Measurements from ENCODE around the gene TAOK3. TPM values are rescaled to one million over a fixed set of nuclear protein-coding genes. Genes with fewer than 3 reads are reported as not detected.
A peak's percentile ranks its signal among the peaks of the same experiment; 100 is the strongest.

The TAOK3 gene
- total and polyA plus RNA-seq, 10 of the 15 experiments (the other 5 are each of a cell fraction or from before 2014, with no cell fraction given) = 41.3 to 131 (median 57.8) TPM

- intact Hi-C loops (cut with micrococcal nuclease; ENCODE audit: unreplicated experiment) = no loop called here
- CTCF ChIA-PET = interaction anchor here (1.6 to 5.0 kb wide), 2 partner anchors 37 to 157 kb away, joined by 8 to 24 read pairs; partner anchors contain the start of gene SUDS3
- Histone ChIP-seq H3K4me1 (ENCODE audit: control insufficient read depth, insufficient read depth, low read length) (peaks cover 5% of the 10 kb centered on the region), H3K9me3 (replicated peaks; ENCODE audit: control insufficient read depth, insufficient read depth, low read length) (no peaks in the 10 kb centered on the region; the same call in 1 of the 3 replicates), H4K20me1 (ENCODE audit: control insufficient read depth, insufficient read depth) (no peaks in the 10 kb centered on the region), H3K27me3 (replicated peaks in 1 of 2; ENCODE audit: control insufficient read depth in 2 of 2, insufficient read depth in 2 of 2, low read length in 1 of 2) (no peaks in the 10 kb centered on the region), H3K4me2 (ENCODE audit: control insufficient read depth, insufficient read depth) (no peak overlapping the region), H3K9ac (ENCODE audit: control insufficient read depth, insufficient read depth, low read length) (no peak overlapping the region; the same call in 1 of the 2 replicates), H3K4me3 (no peak overlapping the region), H3K27ac (ENCODE audit: control insufficient read depth, insufficient read depth) (peak overlapping the region; percentile 58), H3K79me2 (ENCODE audit: control insufficient read depth, insufficient read depth, low read length) (no peaks in the 10 kb centered on the region), H2AFZ (ENCODE audit: control insufficient read depth, low read depth, low read length) (no peak overlapping the region; the same call in 1 of the 2 replicates), H3K36me3 (ENCODE audit: control insufficient read depth in 2 of 2, insufficient read depth in 2 of 2, low read length in 1 of 2) (peaks cover 0 to 6% of the 10 kb centered on the region in 2 experiments; a peak in 1 of 4 replicates)
- POLR2A ChIA-PET = interaction anchor here (0.6 to 1.2 kb wide), 5 partner anchors 15 to 566 kb away, joined by 3 to 8 read pairs (median 6); no protein-coding TSS in a partner anchor
- WGBS (ENCODE audit: insufficient coverage, insufficient replicate concordance, low lambda C conversion rate, missing lambda C conversion rate) = 41% methylated on average over 7 of the region's 7 CpGs
- ATAC-seq (peak; percentile 66), FAIRE-seq (no peak), DNase-seq (ENCODE audit: low read depth, low spot score) (no peak)
- SMC1A ChIA-PET (ENCODE audit: uncharacterized antibody, unreplicated experiment) = interaction anchor here (1.0 to 1.9 kb wide), 4 partner anchors 15 to 154 kb away, joined by 3 to 4 read pairs (median 3); no protein-coding TSS in a partner anchor
- in situ Hi-C loops (cut with MboI) = no loop called here
- BruUV-seq (replicated peaks) = no TSS peak
- RAD21 ChIA-PET (ENCODE audit: unreplicated experiment) = interaction anchor here (0.6 to 2.1 kb wide), 7 partner anchors 22 to 165 kb away, joined by 3 to 10 read pairs (median 3); partner anchors contain the start of gene SUDS3
- TF ChIP-seq, protein P1, sequence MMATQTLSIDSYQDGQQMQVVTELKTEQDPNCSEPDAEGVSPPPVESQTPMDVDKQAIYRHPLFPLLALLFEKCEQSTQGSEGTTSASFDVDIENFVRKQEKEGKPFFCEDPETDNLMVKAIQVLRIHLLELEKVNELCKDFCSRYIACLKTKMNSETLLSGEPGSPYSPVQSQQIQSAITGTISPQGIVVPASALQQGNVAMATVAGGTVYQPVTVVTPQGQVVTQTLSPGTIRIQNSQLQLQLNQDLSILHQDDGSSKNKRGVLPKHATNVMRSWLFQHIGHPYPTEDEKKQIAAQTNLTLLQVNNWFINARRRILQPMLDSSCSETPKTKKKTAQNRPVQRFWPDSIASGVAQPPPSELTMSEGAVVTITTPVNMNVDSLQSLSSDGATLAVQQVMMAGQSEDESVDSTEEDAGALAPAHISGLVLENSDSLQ (IDR thresholded peaks at IDR 0.05) = no peak
- TF ChIP-seq ZNF384 (IDR thresholded peaks at IDR 0.05; ENCODE audit: borderline replicate concordance, low read depth, low read length) (no peak), PAX8 (IDR thresholded peaks at IDR 0.05) (no peak), MTA2 (IDR thresholded peaks at IDR 0.05; ENCODE audit: low read depth) (0 out of 2 replicates have a peak, but pooled peaks have one; percentile 19), POU2F2 (IDR thresholded peaks at IDR 0.05; ENCODE audit: borderline replicate concordance, low read depth, low read length) (peak; percentile 32; the same call in 1 of the 3 replicates), CBFB (IDR thresholded peaks at IDR 0.05; ENCODE audit: low read depth) (no peak), DPF2 (IDR thresholded peaks at IDR 0.05) (no peak), NR2C2 (IDR thresholded peaks at IDR 0.05; ENCODE audit: borderline replicate concordance, control insufficient read depth, insufficient read length, low read depth) (no peak), IKZF2 (IDR thresholded peaks at IDR 0.05) (peak; percentile 22 to 40; a peak in 2 of 4 replicates), BHLHE40 (IDR thresholded peaks at IDR 0.05; ENCODE audit: borderline replicate concordance in 1 of 2, low read depth in 2 of 2, low read length in 1 of 2) (no peak), NBN (IDR thresholded peaks at IDR 0.05) (no peak)
- TF ChIP-seq, protein P2, sequence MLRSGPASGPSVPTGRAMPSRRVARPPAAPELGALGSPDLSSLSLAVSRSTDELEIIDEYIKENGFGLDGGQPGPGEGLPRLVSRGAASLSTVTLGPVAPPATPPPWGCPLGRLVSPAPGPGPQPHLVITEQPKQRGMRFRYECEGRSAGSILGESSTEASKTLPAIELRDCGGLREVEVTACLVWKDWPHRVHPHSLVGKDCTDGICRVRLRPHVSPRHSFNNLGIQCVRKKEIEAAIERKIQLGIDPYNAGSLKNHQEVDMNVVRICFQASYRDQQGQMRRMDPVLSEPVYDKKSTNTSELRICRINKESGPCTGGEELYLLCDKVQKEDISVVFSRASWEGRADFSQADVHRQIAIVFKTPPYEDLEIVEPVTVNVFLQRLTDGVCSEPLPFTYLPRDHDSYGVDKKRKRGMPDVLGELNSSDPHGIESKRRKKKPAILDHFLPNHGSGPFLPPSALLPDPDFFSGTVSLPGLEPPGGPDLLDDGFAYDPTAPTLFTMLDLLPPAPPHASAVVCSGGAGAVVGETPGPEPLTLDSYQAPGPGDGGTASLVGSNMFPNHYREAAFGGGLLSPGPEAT (IDR thresholded peaks at IDR 0.05; ENCODE audit: low read depth) = 0 out of 2 replicates have a peak, but pooled peaks have one; percentile 17
- TF ChIP-seq, protein P3, sequence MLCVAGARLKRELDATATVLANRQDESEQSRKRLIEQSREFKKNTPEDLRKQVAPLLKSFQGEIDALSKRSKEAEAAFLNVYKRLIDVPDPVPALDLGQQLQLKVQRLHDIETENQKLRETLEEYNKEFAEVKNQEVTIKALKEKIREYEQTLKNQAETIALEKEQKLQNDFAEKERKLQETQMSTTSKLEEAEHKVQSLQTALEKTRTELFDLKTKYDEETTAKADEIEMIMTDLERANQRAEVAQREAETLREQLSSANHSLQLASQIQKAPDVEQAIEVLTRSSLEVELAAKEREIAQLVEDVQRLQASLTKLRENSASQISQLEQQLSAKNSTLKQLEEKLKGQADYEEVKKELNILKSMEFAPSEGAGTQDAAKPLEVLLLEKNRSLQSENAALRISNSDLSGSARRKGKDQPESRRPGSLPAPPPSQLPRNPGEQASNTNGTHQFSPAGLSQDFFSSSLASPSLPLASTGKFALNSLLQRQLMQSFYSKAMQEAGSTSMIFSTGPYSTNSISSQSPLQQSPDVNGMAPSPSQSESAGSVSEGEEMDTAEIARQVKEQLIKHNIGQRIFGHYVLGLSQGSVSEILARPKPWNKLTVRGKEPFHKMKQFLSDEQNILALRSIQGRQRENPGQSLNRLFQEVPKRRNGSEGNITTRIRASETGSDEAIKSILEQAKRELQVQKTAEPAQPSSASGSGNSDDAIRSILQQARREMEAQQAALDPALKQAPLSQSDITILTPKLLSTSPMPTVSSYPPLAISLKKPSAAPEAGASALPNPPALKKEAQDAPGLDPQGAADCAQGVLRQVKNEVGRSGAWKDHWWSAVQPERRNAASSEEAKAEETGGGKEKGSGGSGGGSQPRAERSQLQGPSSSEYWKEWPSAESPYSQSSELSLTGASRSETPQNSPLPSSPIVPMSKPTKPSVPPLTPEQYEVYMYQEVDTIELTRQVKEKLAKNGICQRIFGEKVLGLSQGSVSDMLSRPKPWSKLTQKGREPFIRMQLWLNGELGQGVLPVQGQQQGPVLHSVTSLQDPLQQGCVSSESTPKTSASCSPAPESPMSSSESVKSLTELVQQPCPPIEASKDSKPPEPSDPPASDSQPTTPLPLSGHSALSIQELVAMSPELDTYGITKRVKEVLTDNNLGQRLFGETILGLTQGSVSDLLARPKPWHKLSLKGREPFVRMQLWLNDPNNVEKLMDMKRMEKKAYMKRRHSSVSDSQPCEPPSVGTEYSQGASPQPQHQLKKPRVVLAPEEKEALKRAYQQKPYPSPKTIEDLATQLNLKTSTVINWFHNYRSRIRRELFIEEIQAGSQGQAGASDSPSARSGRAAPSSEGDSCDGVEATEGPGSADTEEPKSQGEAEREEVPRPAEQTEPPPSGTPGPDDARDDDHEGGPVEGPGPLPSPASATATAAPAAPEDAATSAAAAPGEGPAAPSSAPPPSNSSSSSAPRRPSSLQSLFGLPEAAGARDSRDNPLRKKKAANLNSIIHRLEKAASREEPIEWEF (IDR thresholded peaks at IDR 0.05; ENCODE audit: insufficient replicate concordance, low read depth, low read length) = no peak
These were observed 152.9 kb downstream of the TAOK3 start for GRCh38 chr12:118219772-118220171.
